Measurements from ENCODE around the gene KRTAP5-4.
"Not testable (repeated sequence)": the region's sequence is repeated elsewhere in the genome, so short reads cannot be mapped to it uniquely, and the experiment has no call there.

DNA sequence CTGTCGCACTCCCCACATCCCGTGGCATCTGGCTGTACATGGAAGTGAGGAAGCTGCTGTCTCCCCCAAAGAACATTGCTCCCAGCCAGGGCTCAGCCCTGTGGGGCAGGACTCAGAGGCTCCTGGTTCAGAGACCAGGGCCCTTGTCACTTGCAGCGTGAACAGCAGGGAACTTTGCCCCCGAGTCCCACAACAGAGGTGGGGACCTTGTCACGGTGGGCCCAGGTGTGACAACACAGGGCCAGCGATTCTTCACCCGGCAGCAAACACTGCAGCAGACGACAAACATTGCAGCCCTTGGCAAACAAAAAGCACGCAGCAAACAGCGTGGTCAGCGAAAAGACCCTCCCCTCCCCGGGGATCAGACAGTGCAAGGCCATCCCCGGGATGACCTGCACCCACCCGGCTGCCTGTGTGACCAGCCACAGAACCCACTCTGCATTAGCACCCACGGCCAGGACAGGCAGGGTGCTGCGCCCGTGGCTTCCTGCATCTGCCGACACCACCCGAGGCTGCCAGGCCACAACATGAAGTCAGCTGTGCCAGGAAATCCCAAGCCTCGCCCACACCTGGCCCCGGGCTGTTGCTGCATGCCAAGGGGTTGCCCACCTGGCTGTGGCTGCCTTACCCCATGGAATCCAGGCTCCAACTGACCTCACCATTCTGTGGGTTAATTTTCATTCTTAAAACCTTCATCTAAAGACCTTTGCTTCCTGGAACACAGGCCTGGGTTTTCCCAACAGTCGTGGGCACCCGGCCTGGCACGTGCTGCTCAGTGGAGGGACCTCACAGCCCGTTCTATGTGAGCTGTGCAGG lies 39.7 kb upstream of the KRTAP5-4 start:
- TF ChIP-seq, protein P1, sequence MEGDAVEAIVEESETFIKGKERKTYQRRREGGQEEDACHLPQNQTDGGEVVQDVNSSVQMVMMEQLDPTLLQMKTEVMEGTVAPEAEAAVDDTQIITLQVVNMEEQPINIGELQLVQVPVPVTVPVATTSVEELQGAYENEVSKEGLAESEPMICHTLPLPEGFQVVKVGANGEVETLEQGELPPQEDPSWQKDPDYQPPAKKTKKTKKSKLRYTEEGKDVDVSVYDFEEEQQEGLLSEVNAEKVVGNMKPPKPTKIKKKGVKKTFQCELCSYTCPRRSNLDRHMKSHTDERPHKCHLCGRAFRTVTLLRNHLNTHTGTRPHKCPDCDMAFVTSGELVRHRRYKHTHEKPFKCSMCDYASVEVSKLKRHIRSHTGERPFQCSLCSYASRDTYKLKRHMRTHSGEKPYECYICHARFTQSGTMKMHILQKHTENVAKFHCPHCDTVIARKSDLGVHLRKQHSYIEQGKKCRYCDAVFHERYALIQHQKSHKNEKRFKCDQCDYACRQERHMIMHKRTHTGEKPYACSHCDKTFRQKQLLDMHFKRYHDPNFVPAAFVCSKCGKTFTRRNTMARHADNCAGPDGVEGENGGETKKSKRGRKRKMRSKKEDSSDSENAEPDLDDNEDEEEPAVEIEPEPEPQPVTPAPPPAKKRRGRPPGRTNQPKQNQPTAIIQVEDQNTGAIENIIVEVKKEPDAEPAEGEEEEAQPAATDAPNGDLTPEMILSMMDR (IDR thresholded peaks at IDR 0.05): not testable (repeated sequence)
- TF ChIP-seq ZFX (IDR thresholded peaks at IDR 0.05; ENCODE audit: borderline replicate concordance): not testable (repeated sequence)
